Liver (tissue), 9 donors: Measurements from ENCODE around the gene NABP2. TPM values are rescaled to one million over a fixed set of nuclear protein-coding genes. Genes with fewer than 3 reads are reported as not detected.

ENCODE experiments used
- DNase-seq: peaks from one replicate; pipeline ENCODE4 v3.0.0-alpha.2; 2017; ENCODE audit warnings: low spot score
- H3K27ac ChIP-seq, 2 donors: one replicate each; pipeline ENCODE4 v1.7.0; 2013; ENCODE audit warnings: inconsistent platforms in 2 of 2, low read length in 2 of 2, control low read depth in 1 of 2, low read depth in 1 of 2, mild to moderate bottlenecking in 1 of 2
- H3K27me3 ChIP-seq, 4 donors: one replicate each; pipeline versions ENCODE4 v1.6.1 to v1.7.0; 2013; ENCODE audit warnings: low read length in 3 of 4, inconsistent platforms in 1 of 4, mild to moderate bottlenecking in 1 of 4, moderate library complexity in 1 of 4; ENCODE audit not compliant: control insufficient read depth in 4 of 4, insufficient read depth in 4 of 4
- H3K36me3 ChIP-seq, 4 donors: one replicate each; pipeline versions ENCODE4 v1.6.1 to v1.7.0; 2013; ENCODE audit warnings: low read length in 3 of 4, mild to moderate bottlenecking in 3 of 4, low read depth in 1 of 4, moderate library complexity in 1 of 4; ENCODE audit not compliant: control insufficient read depth in 4 of 4, insufficient read depth in 3 of 4
- H3K4me1 ChIP-seq, 4 donors: one replicate each; pipeline versions ENCODE4 v1.6.1 to v1.7.0; 2013; ENCODE audit warnings: low read length in 3 of 4, mild to moderate bottlenecking in 3 of 4, moderate library complexity in 1 of 4; ENCODE audit not compliant: control insufficient read depth in 4 of 4, insufficient read depth in 4 of 4
- H3K4me3 ChIP-seq, 3 donors: one replicate each; pipeline versions ENCODE4 v1.6.1 to v1.7.0; 2013; ENCODE audit warnings: low read length in 3 of 3, control low read depth in 1 of 3, low read depth in 1 of 3, mild to moderate bottlenecking in 1 of 3
- H3K9ac ChIP-seq, 2 donors: one replicate each; pipeline ENCODE4 v1.7.0; 2013; ENCODE audit warnings: low read length in 2 of 2, mild to moderate bottlenecking in 2 of 2, moderate library complexity in 2 of 2, control low read depth in 1 of 2, low read depth in 1 of 2
- H3K9me3 ChIP-seq, 4 donors: one replicate each; pipeline versions ENCODE4 v1.6.1 to v1.7.0; 2013; ENCODE audit warnings: low read length in 3 of 4; ENCODE audit not compliant: control insufficient read depth in 4 of 4
- ATF3 ChIP-seq: IDR thresholded peaks from 2 replicates; pipeline ENCODE4 v1.6.1; 2016; ENCODE audit warnings: antibody characterized with exemption
- CTCF ChIP-seq: fragments of 150-350 bp; IDR thresholded peaks from 2 replicates; pipeline ENCODE4 v1.5.1; 2017; ENCODE audit warnings: improper control_type of control experiment, low read depth, low read length; ENCODE audit not compliant: missing input control
- EGR1 ChIP-seq, 2 donors: IDR thresholded peaks; 2 replicates each; pipeline ENCODE4 v1.6.1; 2016 to 2018; ENCODE audit warnings: antibody characterized with exemption in 2 of 2, low read depth in 2 of 2
- FOXA1 ChIP-seq: IDR thresholded peaks from 2 replicates; pipeline ENCODE4 v1.6.1; 2016; ENCODE audit warnings: antibody characterized with exemption
- FOXA2 ChIP-seq: IDR thresholded peaks from 2 replicates; pipeline ENCODE4 v1.6.1; 2016; ENCODE audit warnings: antibody characterized with exemption
- GABPA ChIP-seq, 2 donors: IDR thresholded peaks in 1 of 2; conservative IDR thresholded peaks in 1 of 2; 2 replicates each; pipeline ENCODE4 v1.6.1; 2016; ENCODE audit warnings: antibody characterized with exemption in 2 of 2, mild to moderate bottlenecking in 1 of 2, moderate library complexity in 1 of 2
- HNF4A ChIP-seq, 2 donors: conservative IDR thresholded peaks; 2 replicates each; pipeline ENCODE4 v1.6.1; 2016; ENCODE audit warnings: antibody characterized with exemption in 2 of 2, mild to moderate bottlenecking in 2 of 2
- HNF4G ChIP-seq: IDR thresholded peaks from 2 replicates; pipeline ENCODE4 v1.6.1; 2016; ENCODE audit warnings: antibody characterized with exemption
- JUND ChIP-seq, 2 donors: IDR thresholded peaks; 2 replicates each; pipeline ENCODE4 v1.6.1; 2016; ENCODE audit warnings: antibody characterized with exemption in 2 of 2
- MAX ChIP-seq: IDR thresholded peaks from 2 replicates; pipeline ENCODE4 v1.6.1; 2016; ENCODE audit warnings: antibody characterized with exemption
- NR2F2 ChIP-seq: IDR thresholded peaks from 2 replicates; pipeline ENCODE4 v1.6.1; 2016; ENCODE audit warnings: antibody characterized with exemption
- RAD21 ChIP-seq, 2 donors: IDR thresholded peaks; 2 replicates each; pipeline ENCODE4 v1.6.1; 2016; ENCODE audit warnings: antibody characterized with exemption in 2 of 2, mild to moderate bottlenecking in 2 of 2
- REST ChIP-seq: IDR thresholded peaks from 2 replicates; pipeline ENCODE4 v1.6.1; 2016; ENCODE audit warnings: antibody characterized with exemption, mild to moderate bottlenecking
- RXRA ChIP-seq, 2 donors: IDR thresholded peaks; 2 replicates each; pipeline ENCODE4 v1.6.1; 2017 to 2018; ENCODE audit warnings: antibody characterized with exemption in 2 of 2, mild to moderate bottlenecking in 1 of 2
- SP1 ChIP-seq: IDR thresholded peaks from 2 replicates; pipeline ENCODE4 v1.6.1; 2018; ENCODE audit warnings: antibody characterized with exemption, mild to moderate bottlenecking
- TAF1 ChIP-seq: conservative IDR thresholded peaks from 2 replicates; pipeline ENCODE4 v1.6.1; 2016; ENCODE audit warnings: antibody characterized with exemption, mild to moderate bottlenecking
- YY1 ChIP-seq: IDR thresholded peaks from 2 replicates; pipeline ENCODE4 v1.6.1; 2016; ENCODE audit warnings: antibody characterized with exemption, mild to moderate bottlenecking
- ZBTB33 ChIP-seq: IDR thresholded peaks from 2 replicates; pipeline ENCODE4 v1.6.1; 2016; ENCODE audit warnings: antibody characterized with exemption
- WGBS: extraction: QIAGEN DNeasy Blood & Tissue Kit; methylation state at CpG from one replicate; pipeline ENCODE4 v1.1.7; 2013; 5-methylcytosine and 5-hydroxymethylcytosine counted together
- polyA plus RNA-seq, 2 donors: library from polyadenylated mRNA; stranded (reverse) in 1 of 2; unstranded in 1 of 2; fragments of 200-250 nt in 1 of 2; fragments of >200 nt in 1 of 2; fragmentation: Nextera tagmentation in 1 of 2; extraction: Ambion mirVana in 1 of 2; gene quantifications; one replicate each; pipeline versions ENCODE4 v1.2.1 to v1.2.3, GENCODE V29; 2013 to 2015
- total RNA-seq, 2 donors: library from RNA; depleted of rRNA; stranded (reverse); fragments of >200 nt; gene quantifications; one replicate each; pipeline ENCODE4 v1.2.3, GENCODE V29; 2014
- donor health status: healthy.
- donor health status: healthy.
- donor health status: healthy.
- donor health status: healthy.
- donor health status: healthy.

NABP2 gene
- total and polyA plus RNA-seq, 4 donors, result 10.8 to 14.5 (median 12.6) TPM

- DNase-seq, result no peak
- Histone ChIP-seq H3K36me3 (peaks cover 0 to 36% (median 11%) of the 10 kb centered on the region in 4 donors), H3K27ac (no peak overlapping the region), H3K4me1 (peaks cover 0 to 15% (median 10%) of the 10 kb centered on the region in 4 donors), H3K27me3 (no peaks in the 10 kb centered on the region), H3K9ac (no peak overlapping the region), H3K9me3 (no peaks in the 10 kb centered on the region), H3K4me3 (no peak overlapping the region)
- TF ChIP-seq YY1, result no peak
- no peak for TF ChIP-seq JUND (IDR thresholded peaks at IDR 0.05)
- no peak for TF ChIP-seq RXRA (IDR thresholded peaks at IDR 0.05)
- no peak for TF ChIP-seq RAD21 (IDR thresholded peaks at IDR 0.05)
- TF ChIP-seq CTCF, result no peak
- TF ChIP-seq ATF3, result no peak
- TF ChIP-seq EGR1 (IDR thresholded peaks at IDR 0.05; ENCODE audit: low read depth in 2 of 2), result no peak
- TF ChIP-seq REST, result no peak
- TF ChIP-seq MAX, result no peak
- no peak for TF ChIP-seq NR2F2
- no peak for TF ChIP-seq FOXA2
- TF ChIP-seq TAF1, result no peak
- TF ChIP-seq HNF4G, result no peak
- TF ChIP-seq GABPA (IDR thresholded peaks at IDR 0.05 in 1 of 2, conservative IDR thresholded peaks at IDR 0.05 in 1 of 2), result no peak
- TF ChIP-seq SP1, result no peak
- TF ChIP-seq HNF4A (conservative IDR thresholded peaks at IDR 0.05), result no peak
- TF ChIP-seq ZBTB33, result no peak
- no peak for TF ChIP-seq FOXA1
- 79% methylated on average over 5 of the region's 5 CpGs for WGBS
These were observed 12.8 kb downstream of the NABP2 start for GRCh38 chr12:56236985-56237384.
